ENCODE results near the gene PRPF38B.

DNA sequence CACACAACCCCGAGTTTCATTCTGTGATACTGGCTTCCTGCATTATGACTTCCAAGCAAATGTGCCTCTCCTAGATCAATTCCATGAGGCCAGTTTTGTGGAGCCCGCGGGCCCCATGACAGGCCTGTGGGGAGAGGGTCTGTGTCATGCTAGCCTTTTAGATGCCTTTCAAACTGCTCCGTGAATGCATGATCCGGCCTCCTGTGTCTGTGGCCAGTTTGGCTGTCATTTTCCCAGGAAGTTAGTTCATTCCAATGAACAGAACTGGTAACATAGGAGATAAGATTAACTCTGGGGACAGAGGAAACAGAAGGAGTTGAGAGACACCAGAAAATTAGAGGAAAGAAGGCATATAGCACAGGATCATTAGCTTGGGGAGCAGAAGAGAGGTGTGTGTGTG lies 23.8 kb downstream of the PRPF38B start:
- TF ChIP-seq SMARCC2 (IDR thresholded peaks at IDR 0.05; ENCODE audit: low read depth) (no peak), KAT7 (CRISPR knock-in tag; IDR thresholded peaks at IDR 0.05; ENCODE audit: borderline replicate concordance) (no peak), JUN (IDR thresholded peaks at IDR 0.05; ENCODE audit: borderline replicate concordance, low read depth, low read length) (no peak), JUN (CRISPR knock-in tag; IDR thresholded peaks at IDR 0.05; ENCODE audit: borderline replicate concordance) (no peak), TAF1 (IDR thresholded peaks at IDR 0.05; ENCODE audit: control insufficient read depth, extremely low read depth, insufficient read depth, low read length, severe bottlenecking) (no peak), TARDBP (IDR thresholded peaks at IDR 0.05) (no peak)

All from K562 (cell line).